ENCODE results near the gene NACA.

DNA sequence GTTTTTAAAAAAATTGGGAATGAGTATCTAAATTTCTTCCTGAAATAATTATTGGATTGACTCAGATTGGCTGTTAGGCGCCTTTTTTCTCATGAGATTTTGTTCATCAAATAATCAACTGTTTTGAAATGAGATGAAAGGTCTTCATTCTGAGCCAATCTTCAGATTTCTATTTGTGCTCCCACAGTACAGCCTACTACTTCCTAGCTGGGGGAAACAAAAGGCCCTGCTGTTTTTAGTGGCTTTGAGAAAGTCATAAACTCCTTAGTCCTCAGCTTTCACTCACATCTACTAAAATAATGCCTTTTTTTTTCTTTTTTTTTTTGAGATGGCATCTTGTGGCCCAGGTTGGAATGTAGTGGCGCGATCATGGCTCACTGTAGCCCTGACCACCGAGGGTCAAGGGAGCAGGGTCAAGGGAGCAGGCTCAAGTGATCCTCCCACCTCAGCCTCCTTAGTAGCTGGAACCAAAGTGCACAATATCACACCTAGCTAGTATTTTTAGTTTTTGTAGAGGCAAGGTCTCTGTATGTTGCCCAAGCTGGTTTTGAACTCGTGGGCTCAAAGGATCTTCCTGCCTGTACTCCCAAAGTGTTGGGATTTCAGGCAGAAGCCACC is 15.2 kb downstream of the NACA start:
- TF ChIP-seq, protein P1, sequence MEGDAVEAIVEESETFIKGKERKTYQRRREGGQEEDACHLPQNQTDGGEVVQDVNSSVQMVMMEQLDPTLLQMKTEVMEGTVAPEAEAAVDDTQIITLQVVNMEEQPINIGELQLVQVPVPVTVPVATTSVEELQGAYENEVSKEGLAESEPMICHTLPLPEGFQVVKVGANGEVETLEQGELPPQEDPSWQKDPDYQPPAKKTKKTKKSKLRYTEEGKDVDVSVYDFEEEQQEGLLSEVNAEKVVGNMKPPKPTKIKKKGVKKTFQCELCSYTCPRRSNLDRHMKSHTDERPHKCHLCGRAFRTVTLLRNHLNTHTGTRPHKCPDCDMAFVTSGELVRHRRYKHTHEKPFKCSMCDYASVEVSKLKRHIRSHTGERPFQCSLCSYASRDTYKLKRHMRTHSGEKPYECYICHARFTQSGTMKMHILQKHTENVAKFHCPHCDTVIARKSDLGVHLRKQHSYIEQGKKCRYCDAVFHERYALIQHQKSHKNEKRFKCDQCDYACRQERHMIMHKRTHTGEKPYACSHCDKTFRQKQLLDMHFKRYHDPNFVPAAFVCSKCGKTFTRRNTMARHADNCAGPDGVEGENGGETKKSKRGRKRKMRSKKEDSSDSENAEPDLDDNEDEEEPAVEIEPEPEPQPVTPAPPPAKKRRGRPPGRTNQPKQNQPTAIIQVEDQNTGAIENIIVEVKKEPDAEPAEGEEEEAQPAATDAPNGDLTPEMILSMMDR (IDR thresholded peaks at IDR 0.05): no peak
- no peak for TF ChIP-seq POLR2A (IDR thresholded peaks at IDR 0.05)
